Adrenal gland (tissue), 5 donors: Measurements from ENCODE around the gene BEND7.

ENCODE experiments used
- CTCF ChIP-seq, 6 experiments: fragments of 450-650 bp in 4 of 6; fragments of 200-600 bp in 2 of 6; sonication (generic) in 1 of 6; IDR thresholded peaks; 1 replicate in 5 of 6; 2 replicates in 1 of 6; pipeline versions ENCODE4 v1.5.1 to v1.8.0; 2016 to 2021; ENCODE audit warnings: antibody characterized with exemption in 6 of 6, mild to moderate bottlenecking in 2 of 6, moderate library complexity in 1 of 6
- POLR2A ChIP-seq, 2 donors: fragments of 450-650 bp; IDR thresholded peaks; one replicate each; pipeline ENCODE4 v1.6.1; 2017; ENCODE audit warnings: antibody characterized with exemption in 2 of 2, mild to moderate bottlenecking in 2 of 2, moderate library complexity in 1 of 2
- donor health status: DM: no; HTN: no; CAD: no.

- TF ChIP-seq CTCF (IDR thresholded peaks at IDR 0.05) (no peak), POLR2A (IDR thresholded peaks at IDR 0.05) (no peak)
Observed at GRCh38 chr10:13400196-13400965, 128.4 kb downstream of the BEND7 start.
